ENCODE results near the gene SLC12A4. TPM values are rescaled to one million over a fixed set of nuclear protein-coding genes. Genes with fewer than 3 reads are reported as not detected.
A peak's percentile ranks its signal among the peaks of the same experiment; 100 is the strongest.

The SLC12A4 gene
- total and polyA plus RNA-seq, 2 of the 13 experiments (the other 11 are each of a cell fraction or from before 2014, with no cell fraction given), result 65.1 to 84.3 TPM

DNA sequence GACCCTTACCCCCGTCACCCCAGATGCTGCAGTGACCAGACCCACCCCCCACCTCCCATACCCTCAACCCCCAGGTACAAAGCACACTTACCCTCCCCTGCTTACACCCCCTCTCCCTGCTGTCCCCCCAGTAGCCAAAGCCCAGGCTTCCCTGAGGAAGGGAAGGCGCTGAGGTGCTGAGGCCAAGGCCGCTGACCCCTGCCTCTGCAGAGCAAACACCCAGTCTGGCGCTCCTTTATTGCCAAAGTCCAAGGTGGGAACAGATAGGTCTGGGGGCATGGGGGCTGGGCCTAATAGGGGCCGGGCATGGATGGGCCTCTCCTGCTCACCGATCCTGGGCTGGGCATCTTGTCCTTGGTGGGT is 25.2 kb downstream of the SLC12A4 start (continued):
- TF ChIP-seq ZMYM2 (CRISPR knock-in tag; IDR thresholded peaks at IDR 0.05), result peak; percentile 65; the same call in 1 of the 2 replicates
- TF ChIP-seq, protein P1, sequence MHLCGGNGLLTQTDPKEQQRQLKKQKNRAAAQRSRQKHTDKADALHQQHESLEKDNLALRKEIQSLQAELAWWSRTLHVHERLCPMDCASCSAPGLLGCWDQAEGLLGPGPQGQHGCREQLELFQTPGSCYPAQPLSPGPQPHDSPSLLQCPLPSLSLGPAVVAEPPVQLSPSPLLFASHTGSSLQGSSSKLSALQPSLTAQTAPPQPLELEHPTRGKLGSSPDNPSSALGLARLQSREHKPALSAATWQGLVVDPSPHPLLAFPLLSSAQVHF (CRISPR knock-in tag; IDR thresholded peaks at IDR 0.05), result peak; percentile 69; the same call in 1 of the 2 replicates
- TF ChIP-seq TBP (CRISPR knock-in tag; IDR thresholded peaks at IDR 0.05), result no peak
- TF ChIP-seq ZNF747 (CRISPR knock-in tag; IDR thresholded peaks at IDR 0.05; ENCODE audit: borderline replicate concordance), result 0 out of 2 replicates have a peak, but pooled peaks have one; percentile 20
- TF ChIP-seq, protein P2, sequence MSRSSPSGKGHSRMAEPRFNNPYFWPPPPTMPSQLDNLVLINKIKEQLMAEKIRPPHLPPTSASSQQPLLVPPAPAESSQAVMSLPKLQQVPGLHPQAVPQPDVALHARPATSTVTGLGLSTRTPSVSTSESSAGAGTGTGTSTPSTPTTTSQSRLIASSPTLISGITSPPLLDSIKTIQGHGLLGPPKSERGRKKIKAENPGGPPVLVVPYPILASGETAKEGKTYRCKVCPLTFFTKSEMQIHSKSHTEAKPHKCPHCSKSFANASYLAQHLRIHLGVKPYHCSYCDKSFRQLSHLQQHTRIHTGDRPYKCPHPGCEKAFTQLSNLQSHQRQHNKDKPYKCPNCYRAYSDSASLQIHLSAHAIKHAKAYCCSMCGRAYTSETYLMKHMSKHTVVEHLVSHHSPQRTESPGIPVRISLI (CRISPR knock-in tag; IDR thresholded peaks at IDR 0.05; ENCODE audit: borderline replicate concordance), result 0 out of 2 replicates have a peak, but pooled peaks have one; percentile 10
- TF ChIP-seq, protein P3, sequence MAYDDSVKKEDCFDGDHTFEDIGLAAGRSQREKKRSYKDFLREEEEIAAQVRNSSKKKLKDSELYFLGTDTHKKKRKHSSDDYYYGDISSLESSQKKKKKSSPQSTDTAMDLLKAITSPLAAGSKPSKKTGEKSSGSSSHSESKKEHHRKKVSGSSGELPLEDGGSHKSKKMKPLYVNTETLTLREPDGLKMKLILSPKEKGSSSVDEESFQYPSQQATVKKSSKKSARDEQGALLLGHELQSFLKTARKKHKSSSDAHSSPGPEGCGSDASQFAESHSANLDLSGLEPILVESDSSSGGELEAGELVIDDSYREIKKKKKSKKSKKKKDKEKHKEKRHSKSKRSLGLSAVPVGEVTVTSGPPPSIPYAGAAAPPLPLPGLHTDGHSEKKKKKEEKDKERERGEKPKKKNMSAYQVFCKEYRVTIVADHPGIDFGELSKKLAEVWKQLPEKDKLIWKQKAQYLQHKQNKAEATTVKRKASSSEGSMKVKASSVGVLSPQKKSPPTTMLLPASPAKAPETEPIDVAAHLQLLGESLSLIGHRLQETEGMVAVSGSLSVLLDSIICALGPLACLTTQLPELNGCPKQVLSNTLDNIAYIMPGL (CRISPR knock-in tag; IDR thresholded peaks at IDR 0.05; ENCODE audit: borderline replicate concordance in 1 of 2, low read depth in 1 of 2), result peak in 1 of 2 experiments; percentile 28; a peak in 1 of 4 replicates
- TF ChIP-seq, protein P4, sequence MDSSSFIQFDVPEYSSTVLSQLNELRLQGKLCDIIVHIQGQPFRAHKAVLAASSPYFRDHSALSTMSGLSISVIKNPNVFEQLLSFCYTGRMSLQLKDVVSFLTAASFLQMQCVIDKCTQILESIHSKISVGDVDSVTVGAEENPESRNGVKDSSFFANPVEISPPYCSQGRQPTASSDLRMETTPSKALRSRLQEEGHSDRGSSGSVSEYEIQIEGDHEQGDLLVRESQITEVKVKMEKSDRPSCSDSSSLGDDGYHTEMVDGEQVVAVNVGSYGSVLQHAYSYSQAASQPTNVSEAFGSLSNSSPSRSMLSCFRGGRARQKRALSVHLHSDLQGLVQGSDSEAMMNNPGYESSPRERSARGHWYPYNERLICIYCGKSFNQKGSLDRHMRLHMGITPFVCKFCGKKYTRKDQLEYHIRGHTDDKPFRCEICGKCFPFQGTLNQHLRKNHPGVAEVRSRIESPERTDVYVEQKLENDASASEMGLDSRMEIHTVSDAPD (CRISPR knock-in tag; IDR thresholded peaks at IDR 0.05), result peak; percentile 59
- TF ChIP-seq ZNF24 (IDR thresholded peaks at IDR 0.05), result 0 out of 2 replicates have a peak, but pooled peaks have one; percentile 8
- TF ChIP-seq ZBTB3 (CRISPR knock-in tag; IDR thresholded peaks at IDR 0.05; ENCODE audit: borderline replicate concordance, low read depth), result 0 out of 2 replicates have a peak, but pooled peaks have one; percentile 18
- TF ChIP-seq RAD21 (CRISPR knock-in tag; IDR thresholded peaks at IDR 0.05), result 0 out of 2 replicates have a peak, but pooled peaks have one; percentile 3
- TF ChIP-seq ZMYM4 (CRISPR knock-in tag; IDR thresholded peaks at IDR 0.05), result no peak; the same call in none of the 2 replicates
- TF ChIP-seq NFYC (CRISPR knock-in tag; IDR thresholded peaks at IDR 0.05), result no peak
- no peak for TF ChIP-seq ETV6 (CRISPR knock-in tag; conservative IDR thresholded peaks at IDR 0.05)
- TF ChIP-seq, protein P5, sequence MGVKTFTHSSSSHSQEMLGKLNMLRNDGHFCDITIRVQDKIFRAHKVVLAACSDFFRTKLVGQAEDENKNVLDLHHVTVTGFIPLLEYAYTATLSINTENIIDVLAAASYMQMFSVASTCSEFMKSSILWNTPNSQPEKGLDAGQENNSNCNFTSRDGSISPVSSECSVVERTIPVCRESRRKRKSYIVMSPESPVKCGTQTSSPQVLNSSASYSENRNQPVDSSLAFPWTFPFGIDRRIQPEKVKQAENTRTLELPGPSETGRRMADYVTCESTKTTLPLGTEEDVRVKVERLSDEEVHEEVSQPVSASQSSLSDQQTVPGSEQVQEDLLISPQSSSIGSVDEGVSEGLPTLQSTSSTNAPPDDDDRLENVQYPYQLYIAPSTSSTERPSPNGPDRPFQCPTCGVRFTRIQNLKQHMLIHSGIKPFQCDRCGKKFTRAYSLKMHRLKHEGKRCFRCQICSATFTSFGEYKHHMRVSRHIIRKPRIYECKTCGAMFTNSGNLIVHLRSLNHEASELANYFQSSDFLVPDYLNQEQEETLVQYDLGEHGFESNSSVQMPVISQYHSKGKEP (CRISPR knock-in tag; IDR thresholded peaks at IDR 0.05), result no peak
- TF ChIP-seq ZNF292 (CRISPR knock-in tag; IDR thresholded peaks at IDR 0.05; ENCODE audit: borderline replicate concordance, low read depth), result 0 out of 2 replicates have a peak, but pooled peaks have one; percentile 44
- TF ChIP-seq, protein P6, sequence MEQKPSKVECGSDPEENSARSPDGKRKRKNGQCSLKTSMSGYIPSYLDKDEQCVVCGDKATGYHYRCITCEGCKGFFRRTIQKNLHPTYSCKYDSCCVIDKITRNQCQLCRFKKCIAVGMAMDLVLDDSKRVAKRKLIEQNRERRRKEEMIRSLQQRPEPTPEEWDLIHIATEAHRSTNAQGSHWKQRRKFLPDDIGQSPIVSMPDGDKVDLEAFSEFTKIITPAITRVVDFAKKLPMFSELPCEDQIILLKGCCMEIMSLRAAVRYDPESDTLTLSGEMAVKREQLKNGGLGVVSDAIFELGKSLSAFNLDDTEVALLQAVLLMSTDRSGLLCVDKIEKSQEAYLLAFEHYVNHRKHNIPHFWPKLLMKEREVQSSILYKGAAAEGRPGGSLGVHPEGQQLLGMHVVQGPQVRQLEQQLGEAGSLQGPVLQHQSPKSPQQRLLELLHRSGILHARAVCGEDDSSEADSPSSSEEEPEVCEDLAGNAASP (CRISPR knock-in tag; IDR thresholded peaks at IDR 0.05; ENCODE audit: borderline replicate concordance), result peak; percentile 53; the same call in 1 of the 2 replicates
- TF ChIP-seq, protein P7, sequence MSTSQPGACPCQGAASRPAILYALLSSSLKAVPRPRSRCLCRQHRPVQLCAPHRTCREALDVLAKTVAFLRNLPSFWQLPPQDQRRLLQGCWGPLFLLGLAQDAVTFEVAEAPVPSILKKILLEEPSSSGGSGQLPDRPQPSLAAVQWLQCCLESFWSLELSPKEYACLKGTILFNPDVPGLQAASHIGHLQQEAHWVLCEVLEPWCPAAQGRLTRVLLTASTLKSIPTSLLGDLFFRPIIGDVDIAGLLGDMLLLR (CRISPR knock-in tag; IDR thresholded peaks at IDR 0.05), result 0 out of 2 replicates have a peak, but pooled peaks have one; percentile 13
- no peak for TF ChIP-seq FOXK2 (IDR thresholded peaks at IDR 0.05)
